ENCODE results near the gene TSC22D1.
A peak's percentile ranks its signal among the peaks of the same experiment; 100 is the strongest.
"Not testable (repeated sequence)": the region's sequence is repeated elsewhere in the genome, so short reads cannot be mapped to it uniquely, and the experiment has no call there.

The TSC22D1 gene

GRCh38 chr13:44506251-44506650, 69.9 kb downstream of the TSC22D1 start:
- no peak for DNase-seq (ENCODE audit: low spot score)

GRCh38 chr13:44504116-44504515, 72.0 kb downstream of the TSC22D1 start:
- DNase-seq (ENCODE audit: low spot score): no peak

- DNase-seq (ENCODE audit: low spot score): no peak
Measured at GRCh38 chr13:44498969-44499368, 77.2 kb downstream of the TSC22D1 start.

GRCh38 chr13:44498502-44498901, 77.6 kb downstream of the TSC22D1 start:
- DNase-seq (ENCODE audit: low spot score): no peak

GRCh38 chr13:44497801-44498200, 78.3 kb downstream of the TSC22D1 start:
- no peak for DNase-seq (ENCODE audit: low spot score)

- peak; percentile 4 for DNase-seq (ENCODE audit: low spot score)
Measured at GRCh38 chr13:44493213-44493812, 82.8 kb downstream of the TSC22D1 start.

- no peak for DNase-seq (ENCODE audit: low spot score)
Measured at GRCh38 chr13:44489751-44490150, 86.4 kb downstream of the TSC22D1 start.

GRCh38 chr13:44487989-44488388, 88.1 kb downstream of the TSC22D1 start:
- no peak for DNase-seq (ENCODE audit: low spot score)

- no peak for DNase-seq (ENCODE audit: low spot score)
Measured at GRCh38 chr13:44484562-44485138, 91.5 kb downstream of the TSC22D1 start.

GRCh38 chr13:44474122-44474910, 101.8 kb downstream of the TSC22D1 start:
- DNase-seq (ENCODE audit: low spot score): peak; percentile 41

GRCh38 chr13:44471686-44472085, 104.4 kb downstream of the TSC22D1 start:
- no peak for DNase-seq (ENCODE audit: low spot score)

GRCh38 chr13:44470638-44471562, 105.2 kb downstream of the TSC22D1 start:
- DNase-seq (ENCODE audit: low spot score): no peak

GRCh38 chr13:44468874-44469273, 107.3 kb downstream of the TSC22D1 start:
- DNase-seq (ENCODE audit: low spot score): no peak

GRCh38 chr13:44465318-44465717, 110.8 kb downstream of the TSC22D1 start:
- DNase-seq (ENCODE audit: low spot score): no peak

GRCh38 chr13:44464471-44464870, 111.7 kb downstream of the TSC22D1 start:
- DNase-seq (ENCODE audit: low spot score): no peak

- no peak for DNase-seq (ENCODE audit: low spot score)
Measured at GRCh38 chr13:44463759-44464158, 112.4 kb downstream of the TSC22D1 start.

- DNase-seq (ENCODE audit: low spot score): no peak
Measured at GRCh38 chr13:44459674-44460073, 116.5 kb downstream of the TSC22D1 start.

GRCh38 chr13:44458313-44458975, 117.7 kb downstream of the TSC22D1 start:
- no peak for DNase-seq (ENCODE audit: low spot score)

- not testable (repeated sequence) for DNase-seq (ENCODE audit: low spot score)
Measured at GRCh38 chr13:44456212-44456611, 119.9 kb downstream of the TSC22D1 start.

GRCh38 chr13:44455769-44456168, 120.4 kb downstream of the TSC22D1 start:
- DNase-seq (ENCODE audit: low spot score): no peak

GRCh38 chr13:44453881-44454280, 122.2 kb downstream of the TSC22D1 start:
- DNase-seq (ENCODE audit: low spot score): no peak

- no peak for DNase-seq (ENCODE audit: low spot score)
Measured at GRCh38 chr13:44453069-44453468, 123.1 kb downstream of the TSC22D1 start.

Measured in iPS-NIHi11 (cell line).